GM18508 (cell line): ENCODE results near the gene CACNA2D4.

Experiments
- ATAC-seq: cut with Tn5 transposase; IDR thresholded peaks from one replicate; pipeline ENCODE4 v1.9.1; 2021; ENCODE audit warnings: moderate number of reproducible peaks; ENCODE audit not compliant: insufficient read depth, unreplicated experiment

Gene CACNA2D4

GRCh38 chr12:1920436-1920835 is 2.0 kb upstream of the CACNA2D4 start:
- ATAC-seq = no peak

- no peak for ATAC-seq
These were observed 1.3 kb upstream of the CACNA2D4 start for GRCh38 chr12:1919763-1920162.

- no peak for ATAC-seq
These were observed 832 bp upstream of the CACNA2D4 start for GRCh38 chr12:1919284-1919683.

GRCh38 chr12:1918884-1919236 is 408 bp upstream of the CACNA2D4 start:
- ATAC-seq = no peak

- ATAC-seq = no peak
These were observed 1.0 kb downstream of the CACNA2D4 start for GRCh38 chr12:1917172-1918070.

GRCh38 chr12:1916371-1917171 is 1.9 kb downstream of the CACNA2D4 start:
- ATAC-seq = no peak

GRCh38 chr12:1915082-1915968 is 3.1 kb downstream of the CACNA2D4 start:
- no peak for ATAC-seq

GRCh38 chr12:1914114-1914911 is 4.1 kb downstream of the CACNA2D4 start:
- ATAC-seq = no peak

- ATAC-seq = no peak
These were observed 4.9 kb downstream of the CACNA2D4 start for GRCh38 chr12:1913377-1914113.

- ATAC-seq = no peak
These were observed 5.7 kb downstream of the CACNA2D4 start for GRCh38 chr12:1912580-1913376.

- no peak for ATAC-seq
These were observed 6.6 kb downstream of the CACNA2D4 start for GRCh38 chr12:1911598-1912575.

GRCh38 chr12:1910468-1910867 is 8.0 kb downstream of the CACNA2D4 start:
- no peak for ATAC-seq

- ATAC-seq = no peak
These were observed 9.7 kb downstream of the CACNA2D4 start for GRCh38 chr12:1908758-1909157.

GRCh38 chr12:1907652-1908611 is 10.5 kb downstream of the CACNA2D4 start:
- no peak for ATAC-seq

GRCh38 chr12:1906579-1906978 is 11.9 kb downstream of the CACNA2D4 start:
- ATAC-seq = no peak

GRCh38 chr12:1904875-1905274 is 13.6 kb downstream of the CACNA2D4 start:
- ATAC-seq = no peak
